ENCODE measurements around the gene PIK3AP1.
"Not testable (repeated sequence)": the region's sequence is repeated elsewhere in the genome, so short reads cannot be mapped to it uniquely, and the experiment has no call there.

The PIK3AP1 gene

DNA sequence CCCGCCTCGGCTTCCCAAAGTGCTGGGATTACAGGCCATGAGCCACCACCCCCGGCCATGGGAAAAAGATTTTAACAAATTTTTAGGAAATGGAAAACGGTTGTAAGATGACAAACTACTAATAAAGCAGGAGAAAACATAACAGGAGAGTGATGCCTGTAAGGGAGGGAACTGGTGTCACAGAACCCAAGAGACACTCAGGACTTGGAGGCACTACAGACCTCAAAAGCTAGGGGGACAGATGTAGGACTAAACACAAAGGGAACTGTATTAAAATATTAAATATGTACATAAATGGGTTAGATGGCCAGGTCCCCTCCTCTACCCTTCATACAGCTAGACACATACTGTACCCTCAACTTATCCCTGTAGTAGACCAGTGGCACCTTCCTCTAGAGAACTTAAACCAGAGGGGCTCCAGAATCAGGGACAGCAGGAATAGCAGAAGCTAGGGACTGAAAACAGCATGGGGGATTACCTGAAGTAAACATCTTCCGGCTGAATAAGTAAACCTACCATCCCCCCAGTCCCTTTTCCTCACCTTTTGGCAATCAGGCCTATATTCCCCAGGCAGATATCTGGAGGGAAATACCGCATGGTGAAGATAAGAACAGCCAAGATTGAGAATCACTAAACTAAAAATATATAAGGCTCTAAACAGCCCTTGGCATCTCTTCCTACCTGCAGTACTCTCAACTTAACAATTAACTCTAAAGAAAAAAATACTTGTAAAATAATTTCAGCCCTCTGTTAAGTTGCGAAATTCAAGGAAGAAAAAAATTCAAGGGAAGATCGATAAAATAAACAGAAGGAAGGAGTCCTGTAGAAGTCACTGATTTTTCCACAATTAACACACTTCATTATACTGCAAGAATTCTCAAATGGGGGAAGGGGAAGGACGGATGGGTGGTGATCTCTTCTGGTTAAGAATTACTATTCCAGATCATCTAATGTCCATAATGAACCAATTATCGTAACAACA, 149.0 kb downstream of the PIK3AP1 start:
- DNase-seq, result no peak

DNA sequence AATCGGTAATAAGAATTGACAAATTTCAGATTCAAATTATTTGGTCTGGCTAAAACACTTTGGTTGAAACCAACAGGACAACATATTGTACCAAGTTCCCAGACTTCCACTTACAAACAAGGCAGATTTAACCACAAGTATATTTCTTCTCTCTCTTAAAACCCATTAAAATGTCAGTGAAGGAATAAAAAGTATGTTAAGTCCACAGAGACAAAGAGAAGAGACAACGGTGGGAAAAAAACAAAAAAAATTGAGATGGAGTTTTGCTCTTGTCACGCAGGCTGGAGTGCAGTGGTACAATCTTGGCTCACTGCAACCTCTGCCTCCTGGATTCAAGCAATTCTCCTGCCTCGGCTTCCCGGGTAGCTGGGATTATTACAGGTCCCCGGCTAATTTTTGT, 149.8 kb downstream of the PIK3AP1 start:
- no peak for DNase-seq

DNA sequence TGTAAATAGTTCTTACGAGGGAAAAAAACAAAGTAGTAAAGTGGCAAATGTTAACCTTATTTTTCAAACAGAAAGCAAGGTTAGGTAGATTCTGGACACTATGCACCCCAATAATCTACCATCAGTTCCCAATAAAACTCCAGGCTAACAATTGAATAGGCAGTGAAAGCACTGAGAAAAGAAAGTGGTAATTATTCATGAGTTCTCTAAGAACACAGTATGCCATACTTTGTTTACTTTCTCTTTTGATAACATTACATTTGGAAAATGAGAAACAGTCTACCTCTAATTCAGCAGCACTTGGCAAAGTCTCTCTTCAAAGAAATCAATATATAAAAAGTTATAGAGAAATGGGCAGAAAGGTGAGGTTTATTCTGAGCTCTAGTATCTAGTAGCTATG, 151.9 kb downstream of the PIK3AP1 start:
- DNase-seq, result no peak

DNA sequence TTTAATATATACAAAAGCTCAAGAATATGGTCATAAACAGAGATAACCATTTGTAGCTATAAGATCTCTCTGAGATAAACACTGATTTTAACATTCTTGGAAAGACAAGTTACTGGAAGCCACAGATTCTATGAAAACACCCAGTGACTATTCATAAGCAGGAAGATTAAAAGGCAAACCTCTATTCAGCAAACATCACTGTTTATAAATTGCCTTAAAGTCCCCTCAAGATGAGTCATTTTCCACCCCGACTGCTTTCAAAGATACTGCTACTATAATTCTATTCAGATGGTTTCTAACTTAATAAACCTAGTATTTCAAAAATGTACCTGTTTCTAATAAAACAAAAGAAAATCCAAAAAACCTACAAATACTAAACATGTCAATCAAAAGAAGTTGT, 154.5 kb downstream of the PIK3AP1 start:
- no peak for DNase-seq

DNA sequence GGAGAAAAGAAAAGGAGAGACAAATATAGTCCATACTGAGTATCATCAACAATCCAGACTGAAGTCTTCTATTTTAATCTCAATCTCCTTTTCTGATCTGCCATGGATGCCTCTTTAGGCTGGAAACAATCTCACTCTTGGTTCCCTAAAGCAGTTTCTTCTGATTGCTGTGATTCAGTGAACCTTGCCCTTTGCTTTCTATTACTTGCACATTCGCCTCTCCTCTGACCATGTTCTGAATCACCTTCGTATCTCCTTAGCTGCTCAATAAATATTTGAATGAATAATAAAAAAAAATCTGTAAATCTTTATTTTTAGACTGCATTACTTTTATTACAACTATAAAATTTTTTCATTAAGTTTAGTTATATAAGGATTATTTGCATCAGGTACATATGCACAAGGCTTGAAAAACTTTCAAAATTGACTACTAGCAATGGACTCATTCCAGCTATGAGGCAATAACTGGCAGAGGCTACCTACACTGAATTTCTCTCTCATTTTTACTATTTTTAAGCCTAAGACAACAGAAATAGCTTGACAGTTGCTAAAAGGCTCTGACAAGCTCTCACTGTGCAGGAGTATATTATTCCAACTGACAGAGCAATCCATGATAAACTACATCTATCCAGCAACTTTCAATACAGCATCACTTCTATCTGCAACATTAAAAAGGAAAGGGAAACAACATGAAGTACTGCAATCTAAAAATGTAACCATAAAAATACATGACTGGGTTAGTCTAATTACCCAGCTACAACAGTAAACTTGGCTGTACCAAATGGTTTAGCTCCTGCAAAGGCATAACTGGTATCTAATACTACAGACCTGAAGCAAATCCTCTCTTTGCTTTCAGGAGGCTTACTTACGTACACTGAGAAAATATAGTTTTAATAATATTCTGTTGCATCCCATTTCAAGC, 159.1 kb downstream of the PIK3AP1 start:
- no peak for DNase-seq

DNA sequence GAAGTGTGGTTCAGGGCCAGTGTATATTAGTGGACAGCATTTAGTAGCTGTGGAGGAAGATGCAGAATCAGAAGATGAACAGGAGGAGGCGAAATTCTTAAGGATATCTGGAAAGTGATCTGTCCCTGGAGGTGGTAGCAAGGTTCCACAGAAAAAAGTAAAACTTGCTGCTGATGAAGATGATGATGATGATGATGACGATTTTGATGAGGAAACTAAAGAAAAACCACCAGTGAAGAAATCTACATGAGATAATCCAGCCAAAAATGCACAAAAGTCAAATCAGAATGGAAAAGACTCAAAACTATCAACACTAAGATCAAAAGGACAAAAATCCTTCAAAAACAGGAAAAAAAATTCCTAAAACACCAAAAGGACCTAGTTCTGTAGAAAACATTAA, 159.8 kb downstream of the PIK3AP1 start:
- no peak for DNase-seq

DNA sequence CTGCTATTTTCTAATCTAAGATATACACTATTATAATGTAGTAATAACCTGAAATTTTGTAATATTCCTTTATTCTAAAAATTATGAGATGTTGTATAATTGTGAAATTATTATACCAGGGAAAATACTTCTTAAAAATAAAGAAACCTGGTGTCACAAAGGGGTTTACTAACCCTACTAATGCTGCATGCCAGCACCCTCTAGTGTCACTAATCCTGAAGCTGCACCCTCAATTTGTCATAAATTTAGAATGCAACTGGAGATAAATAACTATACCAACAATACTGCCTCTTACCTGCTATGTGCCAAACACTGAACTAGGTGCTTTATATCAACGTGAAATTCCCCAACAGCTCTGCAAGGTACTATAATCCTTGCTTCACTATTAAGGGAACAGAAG, 164.3 kb downstream of the PIK3AP1 start:
- DNase-seq, result no peak

DNA sequence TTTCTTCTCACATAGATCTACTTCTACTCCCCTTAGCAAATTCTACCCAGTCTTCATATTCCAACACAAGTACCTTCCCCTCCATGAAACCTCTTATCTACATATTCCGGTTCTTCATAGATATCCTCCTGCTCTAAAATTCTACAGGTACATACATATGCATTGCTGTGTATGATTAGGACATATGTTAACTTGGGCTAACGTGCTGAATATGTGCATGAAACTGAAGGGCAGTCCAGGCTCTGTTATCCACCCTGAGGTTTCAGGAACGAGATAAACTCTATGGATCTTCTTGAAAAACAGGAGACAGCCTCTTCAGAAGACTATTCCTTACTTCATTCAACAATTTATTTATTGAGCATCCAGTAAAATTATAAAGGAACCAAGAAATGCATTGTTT, 165.0 kb downstream of the PIK3AP1 start:
- DNase-seq, result no peak

DNA sequence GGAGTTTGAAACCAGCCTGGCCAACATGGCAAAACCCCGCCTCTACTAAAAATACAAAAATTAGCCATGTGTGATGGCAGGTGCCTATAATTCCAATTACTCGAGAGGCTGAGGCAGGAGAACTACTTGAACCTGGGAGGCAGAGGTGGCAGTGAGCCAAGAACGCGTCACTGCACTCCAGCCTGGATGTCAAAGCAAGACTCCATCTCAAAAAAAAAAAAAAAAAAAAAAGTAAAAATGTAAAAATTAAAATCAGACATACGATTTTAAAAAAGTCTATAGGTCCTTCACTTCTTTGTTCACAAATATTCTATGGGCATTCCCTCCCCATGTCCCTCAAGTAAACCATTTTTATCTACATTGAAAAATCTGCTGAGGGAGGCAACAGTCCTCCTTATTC, 171.7 kb downstream of the PIK3AP1 start:
- no peak for DNase-seq

DNA sequence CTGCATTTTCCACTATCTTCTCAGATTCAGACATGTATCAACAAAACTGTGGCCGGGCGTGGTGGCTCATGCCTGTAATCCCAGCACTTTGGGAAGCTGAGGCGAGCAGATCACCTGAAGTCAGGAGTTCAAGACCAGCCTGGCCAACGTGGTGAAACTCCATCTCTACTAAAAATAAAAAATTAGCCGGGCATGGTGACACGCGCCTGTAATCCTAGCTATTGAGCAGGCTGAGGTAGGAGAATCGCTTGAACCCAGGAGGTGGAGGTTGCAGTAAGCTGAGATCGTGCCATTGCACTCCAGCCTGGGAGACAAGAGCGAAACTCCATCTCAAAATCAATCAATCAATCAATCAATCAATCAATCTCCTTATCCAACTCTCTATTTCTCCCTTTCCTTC, 174.8 kb downstream of the PIK3AP1 start:
- DNase-seq, result not testable (repeated sequence)

Measured in NCI-H1417 treated with DMSO at 0.1 percent for 48 hours (cell line).